Measurements from ENCODE around the gene FOXP4. TPM values are rescaled to one million over a fixed set of nuclear protein-coding genes. Genes with fewer than 3 reads are reported as not detected.

Gene FOXP4
- total and polyA plus RNA-seq, 4 donors = 2.5 to 16.0 (median 4.3) TPM

GRCh38 chr6:41596807-41597206 is 50.6 kb downstream of the FOXP4 start:
- H3K27ac ChIP-seq (ENCODE audit: low read depth in 1 of 2, low read length in 2 of 2) = no peak overlapping the region
- peaks cover 8 to 24% (median 12%) of the 10 kb centered on the region in 4 donors for H3K36me3 ChIP-seq (ENCODE audit: control insufficient read depth in 4 of 4, insufficient read depth in 3 of 4, low read depth in 1 of 4, low read length in 3 of 4)
- no peak overlapping the region for H3K9ac ChIP-seq (ENCODE audit: low read depth in 1 of 2, low read length in 2 of 2)
- H3K27me3 ChIP-seq (ENCODE audit: control insufficient read depth in 4 of 4, insufficient read depth in 4 of 4, low read length in 3 of 4) = no peaks in the 10 kb centered on the region
- no peak for TF ChIP-seq FOXA2 (IDR thresholded peaks at IDR 0.05)
- TF ChIP-seq ATF3 (IDR thresholded peaks at IDR 0.05) = no peak
- no peak for TF ChIP-seq MAX (IDR thresholded peaks at IDR 0.05)
- TF ChIP-seq HNF4A (conservative IDR thresholded peaks at IDR 0.05) = no peak
- no peak for TF ChIP-seq CTCF (IDR thresholded peaks at IDR 0.05; ENCODE audit: low read depth, low read length, missing input control)
- TF ChIP-seq, protein P1, sequence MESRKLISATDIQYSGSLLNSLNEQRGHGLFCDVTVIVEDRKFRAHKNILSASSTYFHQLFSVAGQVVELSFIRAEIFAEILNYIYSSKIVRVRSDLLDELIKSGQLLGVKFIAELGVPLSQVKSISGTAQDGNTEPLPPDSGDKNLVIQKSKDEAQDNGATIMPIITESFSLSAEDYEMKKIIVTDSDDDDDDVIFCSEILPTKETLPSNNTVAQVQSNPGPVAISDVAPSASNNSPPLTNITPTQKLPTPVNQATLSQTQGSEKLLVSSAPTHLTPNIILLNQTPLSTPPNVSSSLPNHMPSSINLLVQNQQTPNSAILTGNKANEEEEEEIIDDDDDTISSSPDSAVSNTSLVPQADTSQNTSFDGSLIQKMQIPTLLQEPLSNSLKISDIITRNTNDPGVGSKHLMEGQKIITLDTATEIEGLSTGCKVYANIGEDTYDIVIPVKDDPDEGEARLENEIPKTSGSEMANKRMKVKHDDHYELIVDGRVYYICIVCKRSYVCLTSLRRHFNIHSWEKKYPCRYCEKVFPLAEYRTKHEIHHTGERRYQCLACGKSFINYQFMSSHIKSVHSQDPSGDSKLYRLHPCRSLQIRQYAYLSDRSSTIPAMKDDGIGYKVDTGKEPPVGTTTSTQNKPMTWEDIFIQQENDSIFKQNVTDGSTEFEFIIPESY (IDR thresholded peaks at IDR 0.05) = no peak
- TF ChIP-seq FOXA1 (IDR thresholded peaks at IDR 0.05) = no peak
- no peak for TF ChIP-seq NR2F2 (IDR thresholded peaks at IDR 0.05)
- no peak for TF ChIP-seq JUND (IDR thresholded peaks at IDR 0.05)
- TF ChIP-seq GABPA (IDR thresholded peaks at IDR 0.05 in 1 of 2, conservative IDR thresholded peaks at IDR 0.05 in 1 of 2) = no peak
- no peak for TF ChIP-seq HNF4G (IDR thresholded peaks at IDR 0.05)
- TF ChIP-seq RXRA (IDR thresholded peaks at IDR 0.05) = no peak
- TF ChIP-seq SP1 (IDR thresholded peaks at IDR 0.05) = no peak
- no peak for TF ChIP-seq YY1 (IDR thresholded peaks at IDR 0.05)
- no peak for TF ChIP-seq EGR1 (IDR thresholded peaks at IDR 0.05; ENCODE audit: low read depth in 2 of 2)
- no peak for TF ChIP-seq REST (IDR thresholded peaks at IDR 0.05)
- no peak for DNase-seq (ENCODE audit: low spot score)
- no peak overlapping the region for H3K4me3 ChIP-seq (ENCODE audit: low read depth in 1 of 3, low read length in 3 of 3)
- no peaks in the 10 kb centered on the region for H3K4me1 ChIP-seq (ENCODE audit: control insufficient read depth in 4 of 4, insufficient read depth in 4 of 4, low read length in 3 of 4)
- 96% methylated on average over 11 of the region's 11 CpGs for WGBS
- H3K9me3 ChIP-seq (ENCODE audit: control insufficient read depth in 4 of 4, low read length in 3 of 4) = no peaks in the 10 kb centered on the region

All from liver (tissue), 9 donors.